Smooth muscle cell (in vitro differentiated cells): ENCODE data around the gene PROCR. TPM values are rescaled to one million over a fixed set of nuclear protein-coding genes. Genes with fewer than 3 reads are reported as not detected.
"Not testable (repeated sequence)": the region's sequence is repeated elsewhere in the genome, so short reads cannot be mapped to it uniquely, and the experiment has no call there.

Experiments used
- DNase-seq: peaks from one replicate; lab custom pipeline; 2025; ENCODE audit not compliant: unreplicated experiment; lab: John Stamatoyannopoulos, UW
- H2AFZ ChIP-seq: fragments of 200-600 bp; sonication (generic); 2 replicates; pipeline ENCODE4 v1.6.0; 2016; ENCODE audit warnings: antibody characterized with exemption, low read depth, mild to moderate bottlenecking
- H3F3A ChIP-seq: fragments of 200-600 bp; sonication (generic); 2 replicates; pipeline ENCODE4 v1.6.0; 2017; ENCODE audit warnings: antibody characterized with exemption, low read depth
- H3K27ac ChIP-seq: fragments of 200-600 bp; sonication (generic); 2 replicates; pipeline ENCODE4 v1.5.1; 2016; ENCODE audit warnings: low read depth, mild to moderate bottlenecking
- H3K27me3 ChIP-seq: fragments of 200-600 bp; sonication (generic); 2 replicates; pipeline ENCODE4 v1.6.1; 2016; ENCODE audit warnings: low read depth, mild to moderate bottlenecking
- H3K36me3 ChIP-seq: fragments of 200-600 bp; sonication (generic); 2 replicates; pipeline ENCODE4 v1.5.1; 2016; ENCODE audit warnings: low read depth
- H3K4me1 ChIP-seq: fragments of 200-600 bp; sonication (generic); 2 replicates; pipeline ENCODE4 v1.5.1; 2016; ENCODE audit warnings: low read depth
- H3K4me2 ChIP-seq: fragments of 200-600 bp; sonication (generic); 2 replicates; pipeline ENCODE4 v1.6.0; 2016; ENCODE audit warnings: mild to moderate bottlenecking
- H3K4me3 ChIP-seq: fragments of 200-600 bp; sonication (generic); 2 replicates; pipeline ENCODE4 v1.5.1; 2016; ENCODE audit warnings: mild to moderate bottlenecking
- H3K79me2 ChIP-seq: fragments of 200-600 bp; sonication (generic); 2 replicates; pipeline ENCODE4 v1.6.0; 2016; ENCODE audit warnings: low read depth, mild to moderate bottlenecking
- H3K9ac ChIP-seq: fragments of 200-600 bp; sonication (generic); 2 replicates; pipeline ENCODE4 v1.6.0; 2016; ENCODE audit warnings: low read depth
- H3K9me3 ChIP-seq: fragments of 200-600 bp; sonication (generic); replicated peaks from 2 replicates; pipeline ENCODE4 v1.5.1; 2016; ENCODE audit warnings: low read depth
- H4K20me1 ChIP-seq: fragments of 200-600 bp; sonication (generic); 2 replicates; pipeline ENCODE4 v1.6.0; 2016; ENCODE audit warnings: low read depth
- WGBS: methylation state at CpG from one replicate; pipeline ENCODE4 v1.1.7; 2016; ENCODE audit warnings: low lambda C conversion rate; 5-methylcytosine and 5-hydroxymethylcytosine counted together
- polyA plus RNA-seq: library from polyadenylated mRNA; unstranded; fragments of >200 nt; fragmentation: Nextera tagmentation; extraction: Ambion mirVana; gene quantifications from 2 replicates; pipeline ENCODE4 v1.2.1, GENCODE V29; 2016
- total RNA-seq: library from RNA; depleted of rRNA; stranded (reverse); fragments of >200 nt; gene quantifications from 2 replicates; pipeline ENCODE4 v1.2.3, GENCODE V29; 2014
- TF ChIP-seq, protein P1 (sequence below): fragments of 200-600 bp; sonication (generic); IDR thresholded peaks from 2 replicates; pipeline ENCODE4 v1.5.1; 2017; ENCODE audit warnings: borderline replicate concordance, mild to moderate bottlenecking, antibody characterized with exemption; ENCODE audit not compliant: insufficient read depth, poor library complexity, severe bottlenecking

Gene PROCR
- total and polyA plus RNA-seq, 2 experiments from 2014 or later = 4.8 to 5.4 TPM

DNA sequence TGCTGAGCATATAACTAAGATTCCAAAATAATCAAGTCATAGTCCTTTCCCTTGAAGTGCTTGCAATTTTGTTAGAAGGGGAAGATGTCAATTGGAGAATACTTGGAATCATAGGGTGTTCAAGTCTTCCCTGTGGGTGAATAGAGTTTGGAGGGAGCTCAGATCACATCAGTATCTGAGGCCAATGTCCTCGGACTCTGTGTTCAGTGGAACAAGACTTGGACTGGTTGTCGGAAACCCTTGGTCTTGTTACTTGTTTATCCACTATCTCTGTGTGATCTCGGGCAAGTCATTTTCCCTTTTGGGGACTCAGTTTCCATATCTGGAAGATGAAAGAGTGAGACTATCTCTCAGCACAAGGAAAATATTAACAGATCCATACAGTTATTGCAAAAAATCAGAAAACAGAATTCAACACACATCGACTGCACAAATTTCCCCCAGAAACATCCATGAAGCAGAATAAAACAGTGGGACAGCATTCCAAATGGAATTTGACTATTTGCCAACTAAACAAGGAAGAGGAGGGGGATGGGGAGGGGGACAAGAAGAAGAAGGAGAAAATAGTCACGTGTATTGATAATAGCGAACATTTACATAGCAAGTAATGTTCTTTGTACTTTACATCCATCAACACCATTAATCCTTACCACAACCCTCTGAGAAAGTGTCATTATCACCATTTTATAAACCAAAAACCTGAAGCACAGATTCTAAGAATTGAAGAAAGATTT lies 20.9 kb upstream of the PROCR start:
- TF ChIP-seq, protein P1, sequence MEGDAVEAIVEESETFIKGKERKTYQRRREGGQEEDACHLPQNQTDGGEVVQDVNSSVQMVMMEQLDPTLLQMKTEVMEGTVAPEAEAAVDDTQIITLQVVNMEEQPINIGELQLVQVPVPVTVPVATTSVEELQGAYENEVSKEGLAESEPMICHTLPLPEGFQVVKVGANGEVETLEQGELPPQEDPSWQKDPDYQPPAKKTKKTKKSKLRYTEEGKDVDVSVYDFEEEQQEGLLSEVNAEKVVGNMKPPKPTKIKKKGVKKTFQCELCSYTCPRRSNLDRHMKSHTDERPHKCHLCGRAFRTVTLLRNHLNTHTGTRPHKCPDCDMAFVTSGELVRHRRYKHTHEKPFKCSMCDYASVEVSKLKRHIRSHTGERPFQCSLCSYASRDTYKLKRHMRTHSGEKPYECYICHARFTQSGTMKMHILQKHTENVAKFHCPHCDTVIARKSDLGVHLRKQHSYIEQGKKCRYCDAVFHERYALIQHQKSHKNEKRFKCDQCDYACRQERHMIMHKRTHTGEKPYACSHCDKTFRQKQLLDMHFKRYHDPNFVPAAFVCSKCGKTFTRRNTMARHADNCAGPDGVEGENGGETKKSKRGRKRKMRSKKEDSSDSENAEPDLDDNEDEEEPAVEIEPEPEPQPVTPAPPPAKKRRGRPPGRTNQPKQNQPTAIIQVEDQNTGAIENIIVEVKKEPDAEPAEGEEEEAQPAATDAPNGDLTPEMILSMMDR = no peak
- Histone ChIP-seq H2AFZ (no peak overlapping the region), H3K27ac (no peak overlapping the region), H3K4me3 (no peak overlapping the region), H4K20me1 (no peaks in the 10 kb centered on the region), H3K27me3 (no peaks in the 10 kb centered on the region), H3K4me2 (no peak overlapping the region), H3K4me1 (no peaks in the 10 kb centered on the region), H3K36me3 (no peaks in the 10 kb centered on the region), H3K9ac (no peak overlapping the region), H3K79me2 (no peaks in the 10 kb centered on the region), H3K9me3 (no peaks in the 10 kb centered on the region), H3F3A (no peaks in the 10 kb centered on the region)
- 89% methylated on average over 6 of the region's 6 CpGs for WGBS
- DNase-seq = no peak

DNA sequence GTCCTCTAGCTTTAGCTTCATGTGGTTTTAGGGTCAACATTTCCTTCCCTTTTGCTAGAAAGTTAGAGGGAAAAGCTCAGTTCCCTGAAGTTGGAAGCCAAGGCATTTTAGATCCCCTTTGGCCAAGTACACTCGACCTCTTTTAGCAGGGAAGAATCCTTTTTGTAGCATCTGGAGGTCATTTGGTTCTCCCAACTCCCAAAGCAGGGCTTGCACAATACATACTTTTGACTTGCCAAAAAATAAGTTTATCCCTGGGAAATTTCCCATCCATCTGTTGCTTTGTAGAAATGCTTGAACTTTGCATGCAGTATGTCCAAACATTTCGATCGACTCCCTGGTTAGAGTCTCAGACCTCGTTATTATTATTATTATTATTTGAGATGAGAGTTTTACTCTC lies 20.1 kb upstream of the PROCR start:
- Histone ChIP-seq H4K20me1 (no peaks in the 10 kb centered on the region), H3K4me1 (no peaks in the 10 kb centered on the region), H3K27ac (no peak overlapping the region), H3K4me3 (no peak overlapping the region), H3F3A (no peaks in the 10 kb centered on the region), H3K27me3 (no peaks in the 10 kb centered on the region), H3K9me3 (no peaks in the 10 kb centered on the region), H3K9ac (no peak overlapping the region), H3K79me2 (no peaks in the 10 kb centered on the region), H2AFZ (no peak overlapping the region), H3K4me2 (no peak overlapping the region), H3K36me3 (no peaks in the 10 kb centered on the region)
- no peak for DNase-seq
- TF ChIP-seq, protein P1 = no peak
- WGBS = 96% methylated on average over 4 of the region's 4 CpGs

DNA sequence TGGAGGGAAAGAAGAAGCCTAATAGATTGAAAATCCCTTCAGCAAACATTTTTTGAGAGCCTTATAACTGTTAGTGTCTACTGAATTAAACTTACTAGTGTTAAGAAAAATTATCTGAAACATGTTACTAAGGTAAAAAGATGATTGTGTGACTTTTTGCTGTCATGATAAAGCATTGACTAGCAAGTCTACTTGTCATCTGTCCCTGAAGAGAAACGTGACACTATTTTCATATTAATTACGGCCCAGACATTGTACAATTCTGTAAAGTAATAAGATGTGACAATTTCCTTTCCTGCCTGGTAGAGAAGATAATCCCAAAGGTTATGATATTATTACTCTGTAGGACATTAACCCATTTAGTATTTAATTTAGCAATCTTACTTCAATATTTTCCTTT lies 15.9 kb upstream of the PROCR start:
- 92% methylated on average over 2 of the region's 2 CpGs for WGBS
- TF ChIP-seq, protein P1 = no peak
- no peak overlapping the region for H3K4me3 ChIP-seq

DNA sequence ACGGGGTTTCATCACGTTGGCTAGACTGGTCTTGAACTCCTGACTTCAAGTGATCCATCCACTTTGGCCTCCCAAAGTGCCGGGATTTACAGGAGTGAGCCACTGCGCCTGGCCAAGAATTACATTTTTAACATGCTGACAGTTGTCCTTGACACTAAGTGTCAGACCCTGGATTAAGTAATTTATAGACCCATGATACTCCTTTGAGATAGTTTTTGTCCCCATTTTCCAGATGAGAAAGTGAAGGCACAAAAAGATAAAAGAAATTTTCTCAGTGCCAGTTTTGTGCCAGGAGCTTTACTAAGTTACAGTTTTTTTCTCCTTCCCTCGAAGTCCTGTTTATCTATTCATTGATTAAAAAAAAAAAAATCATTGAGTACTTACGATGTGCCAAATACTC lies 14.9 kb upstream of the PROCR start:
- Histone ChIP-seq H3K4me2 (no peak overlapping the region), H3K9ac (no peak overlapping the region), H3K36me3 (no peaks in the 10 kb centered on the region), H3K4me1 (no peaks in the 10 kb centered on the region), H4K20me1 (no peaks in the 10 kb centered on the region), H3F3A (no peaks in the 10 kb centered on the region), H3K9me3 (no peaks in the 10 kb centered on the region), H2AFZ (no peak overlapping the region), H3K79me2 (no peaks in the 10 kb centered on the region), H3K27me3 (no peaks in the 10 kb centered on the region), H3K27ac (no peak overlapping the region), H3K4me3 (no peak overlapping the region)
- WGBS = 91% methylated on average over 6 of the region's 6 CpGs
- TF ChIP-seq, protein P1 = no peak
- no peak for DNase-seq

More for the DNA sequence above, 15.9 kb upstream of the PROCR start:
- Histone ChIP-seq H3K36me3 (no peaks in the 10 kb centered on the region), H3K9me3 (no peaks in the 10 kb centered on the region), H3K27ac (no peak overlapping the region), H3K4me2 (no peak overlapping the region), H4K20me1 (no peaks in the 10 kb centered on the region), H3K9ac (no peak overlapping the region), H2AFZ (no peak overlapping the region), H3K4me1 (no peaks in the 10 kb centered on the region), H3K79me2 (no peaks in the 10 kb centered on the region), H3K27me3 (no peaks in the 10 kb centered on the region), H3F3A (no peaks in the 10 kb centered on the region)
- no peak for DNase-seq

DNA sequence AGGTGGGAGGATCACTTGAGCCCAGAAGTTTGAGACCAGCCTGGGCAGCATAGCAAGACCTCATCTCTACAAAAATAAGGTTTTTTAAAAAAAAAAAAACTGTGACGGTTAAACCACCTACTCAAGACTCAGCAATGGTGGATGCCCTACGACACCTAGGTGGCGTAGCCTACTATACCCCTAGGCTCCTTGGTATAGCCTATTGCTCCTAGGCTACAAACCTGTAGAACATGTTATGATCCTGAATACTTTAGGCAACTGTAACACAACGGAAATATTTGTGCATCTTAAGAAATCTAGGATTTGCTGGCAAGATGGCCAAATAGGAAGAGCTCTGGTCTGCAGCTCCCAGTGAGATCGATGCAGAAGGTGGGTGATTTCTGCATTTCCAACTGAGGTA lies 11.5 kb upstream of the PROCR start:
- not testable (repeated sequence) for H3K4me2 ChIP-seq, H3K9me3 ChIP-seq, H3K36me3 ChIP-seq, H3K27me3 ChIP-seq, DNase-seq, H3K9ac ChIP-seq, H3F3A ChIP-seq, H3K27ac ChIP-seq, H3K4me3 ChIP-seq, H4K20me1 ChIP-seq, H2AFZ ChIP-seq, H3K4me1 ChIP-seq, H3K79me2 ChIP-seq
- 93% methylated on average over 5 of the region's 5 CpGs for WGBS
